ELF-1 (cell line): ENCODE measurements around the gene MALRD1.

Source experiments
- DNase-seq: peaks from one replicate; pipeline ENCODE4 v3.0.0-alpha.2; 2016; ENCODE audit warnings: low read depth, low spot score

The MALRD1 gene

GRCh38 chr10:19048489-19048888, at the start of gene MALRD1:
MALRD1 (plus strand) TSS chr10:19048801; CDS start chr10:19048939, 138 bp downstream.
- no peak for DNase-seq

- DNase-seq: no peak
Observed at GRCh38 chr10:19003341-19003740, 45.3 kb upstream of the MALRD1 start.

- no peak for DNase-seq
Observed at GRCh38 chr10:19012111-19012510, 36.5 kb upstream of the MALRD1 start.

GRCh38 chr10:19014034-19014433, 34.6 kb upstream of the MALRD1 start:
- DNase-seq: no peak

GRCh38 chr10:19014498-19014897, 34.1 kb upstream of the MALRD1 start:
- no peak for DNase-seq

GRCh38 chr10:19017116-19017890, 31.3 kb upstream of the MALRD1 start:
- no peak for DNase-seq

- DNase-seq: no peak
Observed at GRCh38 chr10:19021162-19021561, 27.4 kb upstream of the MALRD1 start.

- no peak for DNase-seq
Observed at GRCh38 chr10:19024611-19025010, 24.0 kb upstream of the MALRD1 start.

GRCh38 chr10:19031763-19032162, 16.8 kb upstream of the MALRD1 start:
- no peak for DNase-seq

GRCh38 chr10:19033741-19034140, 14.9 kb upstream of the MALRD1 start:
- no peak for DNase-seq

GRCh38 chr10:19041171-19041570, 7.4 kb upstream of the MALRD1 start:
- DNase-seq: no peak

GRCh38 chr10:19043431-19043830, 5.2 kb upstream of the MALRD1 start:
- DNase-seq: no peak

- DNase-seq: no peak
Observed at GRCh38 chr10:19046679-19047078, 1.9 kb upstream of the MALRD1 start.

GRCh38 chr10:19048891-19049290, 290 bp downstream of the MALRD1 start:
- no peak for DNase-seq

GRCh38 chr10:19049567-19049966, 966 bp downstream of the MALRD1 start:
- DNase-seq: no peak

- no peak for DNase-seq
Observed at GRCh38 chr10:19054289-19054835, 5.8 kb downstream of the MALRD1 start.

- no peak for DNase-seq
Observed at GRCh38 chr10:19058046-19058445, 9.4 kb downstream of the MALRD1 start.

- no peak for DNase-seq
Observed at GRCh38 chr10:19063986-19064385, 15.4 kb downstream of the MALRD1 start.

GRCh38 chr10:19071946-19072345, 23.3 kb downstream of the MALRD1 start:
- DNase-seq: no peak

- DNase-seq: no peak
Observed at GRCh38 chr10:19077276-19077675, 28.7 kb downstream of the MALRD1 start.

- no peak for DNase-seq
Observed at GRCh38 chr10:19096501-19097073, 48.0 kb downstream of the MALRD1 start.

GRCh38 chr10:19097151-19097550, 48.5 kb downstream of the MALRD1 start:
- no peak for DNase-seq

GRCh38 chr10:19098803-19099202, 50.2 kb downstream of the MALRD1 start:
- no peak for DNase-seq
